Stimulated activated CD8-positive, alpha-beta memory T cell treated with anti-CD3 and anti-CD28 coated beads, Interleukin-7, amount 100 ng/mL, for 24 hours (primary cell): ENCODE results near the gene NOS1AP.

Source experiments
- DNase-seq: peaks from one replicate; pipeline ENCODE4 v3.0.0-alpha.2; 2020; ENCODE audit warnings: low read depth

The NOS1AP gene

DNA sequence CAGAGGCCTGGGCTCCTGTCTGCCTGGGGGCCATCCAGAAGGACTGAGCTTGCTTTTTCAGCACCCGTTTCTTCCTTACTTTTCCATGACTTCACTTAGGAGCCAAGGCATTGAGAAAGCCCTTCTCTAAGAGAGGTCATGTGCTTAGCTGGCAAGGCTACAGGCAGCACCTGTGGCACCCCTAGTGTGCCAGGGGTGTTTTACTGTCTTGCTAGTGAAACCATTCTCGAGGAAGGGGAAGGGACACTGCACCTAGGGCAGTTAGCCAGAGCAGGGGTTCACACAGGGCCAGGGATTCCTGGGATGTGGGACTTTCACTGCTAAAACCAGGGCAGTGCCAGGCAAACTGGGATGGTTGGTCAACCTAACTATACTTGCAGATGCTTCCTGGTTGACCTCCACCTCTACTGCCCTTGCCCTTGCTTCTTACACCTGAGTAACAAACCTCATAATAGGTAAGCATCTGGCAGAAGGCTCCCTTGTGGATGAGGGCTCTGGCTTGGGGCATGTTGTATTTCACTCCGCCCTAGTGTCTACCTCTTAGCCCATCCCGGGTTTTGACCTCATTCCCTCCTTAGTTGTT lies 69.2 kb downstream of the NOS1AP start:
- no peak for DNase-seq

GRCh38 chr1:162139211-162139610 lies 69.7 kb downstream of the NOS1AP start:
- no peak for DNase-seq

GRCh38 chr1:162141281-162142054 lies 72.0 kb downstream of the NOS1AP start:
- DNase-seq, result no peak

DNA sequence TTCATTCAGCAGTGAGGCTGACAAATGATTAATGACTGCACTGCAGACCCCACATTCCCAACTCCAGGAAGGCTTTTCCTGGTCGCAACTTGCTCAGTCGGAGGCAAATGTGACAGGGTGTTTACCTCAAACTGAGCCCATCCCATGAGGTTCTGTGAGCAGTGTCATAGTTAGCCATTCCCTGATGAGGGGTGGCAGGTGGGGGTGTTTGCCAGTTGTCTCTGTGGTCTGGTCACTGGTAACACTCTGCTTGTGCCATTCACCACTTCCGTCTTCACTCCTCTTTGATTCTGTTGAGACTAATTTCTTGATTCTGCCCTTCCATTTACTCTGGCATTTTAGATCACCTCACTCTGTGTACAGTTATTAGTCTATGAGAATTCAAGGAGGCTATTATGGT lies 73.5 kb downstream of the NOS1AP start:
- no peak for DNase-seq

GRCh38 chr1:162144268-162144667 lies 74.8 kb downstream of the NOS1AP start:
- DNase-seq, result no peak

GRCh38 chr1:162144853-162145252 lies 75.4 kb downstream of the NOS1AP start:
- DNase-seq, result no peak

DNA sequence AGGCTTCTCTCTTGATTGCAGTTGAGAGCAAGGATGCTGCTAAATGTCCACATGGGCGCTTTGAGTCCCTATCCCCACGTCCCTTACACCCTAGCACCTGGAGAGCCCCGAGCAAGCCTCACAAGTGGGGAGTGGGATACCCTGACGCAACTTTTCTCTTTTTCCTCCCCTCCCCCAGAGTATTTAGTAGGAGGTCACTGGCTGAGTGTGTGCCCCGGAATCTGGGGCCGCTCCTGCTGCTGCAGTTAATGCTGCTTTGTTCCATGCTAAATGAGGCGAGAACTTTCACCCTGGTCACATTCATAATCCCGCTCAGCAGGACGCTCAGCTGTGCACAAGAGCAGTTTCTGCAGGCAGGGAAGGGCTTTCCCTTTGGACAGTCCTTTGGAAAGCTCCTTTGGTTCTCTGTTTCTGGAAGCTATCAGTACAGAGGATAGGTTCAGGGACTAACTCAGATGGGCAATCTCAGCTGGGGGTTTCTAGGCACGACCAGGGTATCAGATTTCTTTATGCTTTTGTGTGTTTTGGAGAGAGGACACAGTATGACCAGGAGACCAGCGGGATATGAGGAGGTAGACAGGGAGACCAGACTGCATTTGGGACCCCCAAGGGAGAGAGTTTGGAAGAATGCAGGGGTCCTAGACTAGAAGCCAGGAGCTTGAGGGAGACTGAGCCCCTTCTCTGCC lies 75.9 kb downstream of the NOS1AP start:
- DNase-seq, result no peak

- DNase-seq, result no peak
These were observed 76.6 kb downstream of the NOS1AP start for GRCh38 chr1:162145966-162146696.

GRCh38 chr1:162147760-162148159 lies 78.3 kb downstream of the NOS1AP start:
- no peak for DNase-seq

DNA sequence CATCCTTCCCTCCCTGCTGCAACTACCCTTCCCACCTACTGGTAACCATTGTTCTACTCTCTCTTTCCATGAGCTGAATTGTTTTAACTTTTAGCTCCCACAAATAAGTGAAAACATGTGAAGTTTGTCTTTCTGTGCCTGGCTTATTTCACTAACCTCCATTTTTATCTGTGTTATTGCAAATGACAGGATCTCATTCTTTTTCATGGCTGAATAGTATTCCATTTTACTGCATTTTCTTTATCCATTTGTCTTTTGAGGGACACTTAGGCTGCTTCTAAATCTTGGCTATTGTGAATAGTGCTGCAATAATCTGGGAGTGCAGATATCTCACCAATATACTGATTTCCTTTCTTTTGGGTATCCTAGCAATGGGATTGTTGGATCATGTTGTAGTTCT lies 80.6 kb downstream of the NOS1AP start:
- DNase-seq, result no peak

- no peak for DNase-seq
These were observed 82.7 kb downstream of the NOS1AP start for GRCh38 chr1:162151900-162152829.

DNA sequence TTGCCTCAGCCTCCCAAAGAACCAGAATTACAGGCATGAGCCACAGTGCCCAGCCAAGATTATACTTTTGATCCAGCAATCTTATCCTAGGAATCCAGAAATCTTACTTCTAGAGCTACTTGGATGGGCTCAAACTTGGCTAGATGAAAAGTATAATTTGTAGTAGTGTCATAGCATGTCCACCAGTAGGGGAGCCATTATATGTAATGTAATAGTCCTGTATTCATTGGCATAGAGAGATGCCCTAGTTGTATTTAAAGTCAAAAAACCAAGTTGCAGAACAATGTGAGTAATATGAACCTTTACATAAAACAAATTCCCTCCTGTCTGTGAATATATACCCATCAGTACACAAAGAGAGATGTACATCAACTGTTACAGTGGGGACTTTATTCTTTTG lies 83.9 kb downstream of the NOS1AP start:
- DNase-seq, result no peak

GRCh38 chr1:162157469-162157868 lies 88.0 kb downstream of the NOS1AP start:
- DNase-seq, result no peak

DNA sequence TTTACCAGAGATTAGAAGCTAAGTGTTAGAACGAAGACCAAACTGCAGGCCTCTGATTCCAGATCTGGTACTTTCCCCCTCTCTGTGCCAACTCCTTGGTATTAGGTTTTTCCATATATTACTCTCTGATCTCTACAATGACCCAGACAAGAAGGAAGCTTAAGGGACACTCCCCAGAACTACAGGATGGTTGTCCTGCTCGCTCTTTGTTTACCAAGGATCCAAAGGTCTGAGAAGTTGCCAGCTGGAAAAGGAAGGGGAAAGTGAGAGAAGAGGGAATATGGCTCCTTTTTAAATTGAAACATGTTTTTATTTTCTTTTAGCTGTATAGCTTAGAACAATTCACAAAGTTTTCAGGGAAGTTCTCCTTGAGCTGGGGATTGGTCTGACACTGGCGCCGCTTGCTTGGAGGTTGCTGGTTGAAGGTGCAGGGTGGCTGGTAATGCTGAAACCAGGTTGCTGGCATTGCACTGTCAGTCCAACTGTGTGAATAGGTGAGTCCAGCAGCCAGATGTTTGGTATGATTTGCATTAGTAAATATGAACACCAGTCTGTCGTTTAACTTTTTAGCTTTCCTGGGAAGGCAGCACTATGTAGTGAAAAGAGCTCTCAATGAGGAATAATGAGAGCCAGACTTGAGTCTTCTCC lies 89.3 kb downstream of the NOS1AP start:
- no peak for DNase-seq

GRCh38 chr1:162159515-162159914 lies 90.0 kb downstream of the NOS1AP start:
- DNase-seq, result no peak

- DNase-seq, result no peak
These were observed 92.5 kb downstream of the NOS1AP start for GRCh38 chr1:162161916-162162550.

DNA sequence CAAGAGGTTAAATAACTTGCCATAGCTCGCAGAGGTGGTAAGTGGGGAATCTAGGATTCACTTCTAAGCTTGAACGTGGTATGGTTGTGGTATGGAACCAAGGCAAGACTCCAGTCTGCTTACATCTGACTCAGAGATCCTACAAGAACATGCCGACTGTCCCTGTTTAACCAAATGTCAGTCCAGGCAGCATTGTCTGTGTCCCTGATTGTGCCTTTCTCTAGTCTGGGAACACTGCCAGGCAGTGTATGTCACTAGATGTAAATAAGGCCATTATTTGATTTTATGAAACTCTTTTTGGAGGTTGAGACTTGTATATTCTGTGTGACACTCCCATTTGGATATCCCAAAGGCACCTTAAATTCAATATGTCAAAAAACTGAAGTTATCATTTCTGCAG lies 96.0 kb downstream of the NOS1AP start:
- DNase-seq, result no peak

- no peak for DNase-seq
These were observed 97.6 kb downstream of the NOS1AP start for GRCh38 chr1:162166917-162167615.

GRCh38 chr1:162168261-162168660 lies 98.8 kb downstream of the NOS1AP start:
- no peak for DNase-seq
